ENCODE data around the gene LHX2. TPM values are rescaled to one million over a fixed set of nuclear protein-coding genes. Genes with fewer than 3 reads are reported as not detected.

LHX2 gene
- polyA plus RNA-seq, 1 experiment: 0.13 TPM

DNA sequence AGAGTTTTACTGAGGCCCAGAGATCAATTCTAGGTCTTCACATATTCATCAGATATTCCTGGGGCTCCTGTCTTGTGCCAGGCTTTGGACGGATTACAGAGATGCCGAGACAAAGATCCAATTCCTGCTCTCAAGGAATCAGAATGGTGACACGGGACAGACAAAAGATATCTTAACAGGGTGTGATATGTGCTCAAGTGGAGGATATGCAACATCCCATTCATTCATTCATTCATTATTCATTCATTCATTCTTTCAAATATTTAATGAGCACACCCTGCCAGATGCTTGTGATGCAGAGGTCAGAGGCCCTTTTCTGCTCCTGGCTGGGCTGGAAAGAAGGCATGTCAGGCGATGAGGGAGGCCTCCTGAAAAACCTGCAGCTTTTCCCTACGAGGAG lies 21.8 kb downstream of the LHX2 start:
- no peak for DNase-seq (ENCODE audit: low read depth)
- POLR2A ChIA-PET: no interaction called here
- Histone ChIP-seq H3K27me3 (ENCODE audit: control insufficient read depth, insufficient read depth, low read length) (peaks cover 4% of the 10 kb centered on the region), H3K36me3 (ENCODE audit: control insufficient read depth, insufficient read depth, low read length) (no peaks in the 10 kb centered on the region), H3K4me3 (ENCODE audit: low read depth, low read length) (no peak overlapping the region)
- TF ChIP-seq, protein P1, sequence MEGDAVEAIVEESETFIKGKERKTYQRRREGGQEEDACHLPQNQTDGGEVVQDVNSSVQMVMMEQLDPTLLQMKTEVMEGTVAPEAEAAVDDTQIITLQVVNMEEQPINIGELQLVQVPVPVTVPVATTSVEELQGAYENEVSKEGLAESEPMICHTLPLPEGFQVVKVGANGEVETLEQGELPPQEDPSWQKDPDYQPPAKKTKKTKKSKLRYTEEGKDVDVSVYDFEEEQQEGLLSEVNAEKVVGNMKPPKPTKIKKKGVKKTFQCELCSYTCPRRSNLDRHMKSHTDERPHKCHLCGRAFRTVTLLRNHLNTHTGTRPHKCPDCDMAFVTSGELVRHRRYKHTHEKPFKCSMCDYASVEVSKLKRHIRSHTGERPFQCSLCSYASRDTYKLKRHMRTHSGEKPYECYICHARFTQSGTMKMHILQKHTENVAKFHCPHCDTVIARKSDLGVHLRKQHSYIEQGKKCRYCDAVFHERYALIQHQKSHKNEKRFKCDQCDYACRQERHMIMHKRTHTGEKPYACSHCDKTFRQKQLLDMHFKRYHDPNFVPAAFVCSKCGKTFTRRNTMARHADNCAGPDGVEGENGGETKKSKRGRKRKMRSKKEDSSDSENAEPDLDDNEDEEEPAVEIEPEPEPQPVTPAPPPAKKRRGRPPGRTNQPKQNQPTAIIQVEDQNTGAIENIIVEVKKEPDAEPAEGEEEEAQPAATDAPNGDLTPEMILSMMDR (IDR thresholded peaks at IDR 0.05; ENCODE audit: insufficient read depth, low read depth, low read length): no peak
- CTCF ChIA-PET: no interaction called here

DNA sequence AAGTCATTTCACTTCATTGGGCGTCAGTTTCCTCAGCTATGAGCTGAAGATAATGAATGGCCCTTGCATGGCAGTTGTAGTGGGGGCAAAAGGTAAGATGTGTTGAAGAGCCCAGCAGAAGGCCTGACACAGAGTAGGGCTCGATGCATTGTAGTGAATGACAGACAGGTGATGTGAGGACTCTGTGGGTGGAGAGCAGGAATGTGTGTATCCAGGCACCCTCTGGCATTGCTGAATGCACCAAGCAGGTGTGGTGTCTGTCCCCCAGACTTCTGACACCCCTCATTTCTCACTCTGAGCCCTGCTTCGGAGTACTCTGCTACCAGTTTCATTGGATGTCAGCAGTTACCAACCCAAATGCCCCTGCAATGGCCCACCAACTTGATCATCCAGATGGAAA lies 22.4 kb downstream of the LHX2 start:
- POLR2A ChIA-PET: no interaction called here
- no peak for DNase-seq (ENCODE audit: low read depth)
- H3K4me3 ChIP-seq (ENCODE audit: low read depth, low read length): no peak overlapping the region
- CTCF ChIA-PET: no interaction called here
- no peaks in the 10 kb centered on the region for H3K36me3 ChIP-seq (ENCODE audit: control insufficient read depth, insufficient read depth, low read length)
- TF ChIP-seq, protein P1 (IDR thresholded peaks at IDR 0.05; ENCODE audit: insufficient read depth, low read depth, low read length): no peak
- H3K27me3 ChIP-seq (ENCODE audit: control insufficient read depth, insufficient read depth, low read length): peaks cover 4% of the 10 kb centered on the region

DNA sequence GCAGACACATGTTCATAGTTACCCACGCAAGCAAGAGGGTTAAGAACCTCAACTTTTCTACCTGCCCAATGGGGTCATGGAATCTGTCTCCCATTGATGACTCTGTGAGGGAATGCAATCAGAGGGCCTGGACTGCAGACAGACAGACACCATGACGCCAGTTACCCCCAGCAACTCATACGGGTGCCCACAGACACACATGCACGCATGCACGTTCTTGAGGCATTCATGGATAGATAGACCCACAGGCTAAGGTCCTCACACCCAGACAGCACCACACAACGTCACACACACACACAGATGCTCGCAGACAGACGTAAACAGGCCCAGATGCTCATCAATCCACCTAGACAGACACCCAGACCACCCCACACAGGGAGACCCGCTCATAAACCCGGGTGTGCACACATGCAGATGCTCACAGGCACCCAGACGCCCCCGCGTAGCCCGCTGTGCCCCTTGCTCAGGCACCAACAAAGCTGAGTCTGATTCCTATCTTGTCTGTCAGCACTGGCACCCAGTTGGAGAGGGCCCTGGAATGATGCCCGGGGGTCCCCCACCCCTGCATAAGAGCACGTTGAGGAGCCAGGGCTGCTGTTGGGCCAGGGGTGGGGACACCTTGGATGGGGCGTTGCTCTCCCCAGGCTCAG lies 23.6 kb downstream of the LHX2 start:
- ChIA-PET POLR2A (no interaction called here), CTCF (no interaction called here)
- no peak for DNase-seq (ENCODE audit: low read depth)
- Histone ChIP-seq H3K4me3 (ENCODE audit: low read depth, low read length) (no peak overlapping the region), H3K27me3 (ENCODE audit: control insufficient read depth, insufficient read depth, low read length) (peaks cover 7% of the 10 kb centered on the region), H3K36me3 (ENCODE audit: control insufficient read depth, insufficient read depth, low read length) (no peaks in the 10 kb centered on the region)
- TF ChIP-seq, protein P1 (IDR thresholded peaks at IDR 0.05; ENCODE audit: insufficient read depth, low read depth, low read length): no peak

DNA sequence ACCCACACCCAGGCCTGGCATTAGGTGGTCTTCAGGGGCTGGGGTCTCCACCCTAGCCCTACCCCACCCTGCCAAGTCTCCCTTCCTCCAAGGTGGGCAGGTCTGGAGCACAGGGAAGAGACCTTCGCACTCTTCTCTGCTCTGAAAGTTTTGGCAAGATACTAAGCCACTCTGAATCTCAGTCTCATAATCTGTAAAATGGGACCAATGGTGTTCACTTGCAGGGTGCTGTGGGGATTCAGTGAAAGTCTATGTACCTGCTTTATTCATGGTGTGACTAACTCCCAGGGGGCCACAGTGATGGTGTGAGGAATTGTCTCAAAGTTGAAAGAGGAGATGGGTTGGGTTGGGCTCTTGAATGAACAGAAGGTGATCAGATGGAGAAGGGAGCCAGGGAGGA lies 25.0 kb downstream of the LHX2 start:
- DNase-seq (ENCODE audit: low read depth): no peak
- H3K27me3 ChIP-seq (ENCODE audit: control insufficient read depth, insufficient read depth, low read length): peaks cover 7% of the 10 kb centered on the region
- TF ChIP-seq, protein P1 (IDR thresholded peaks at IDR 0.05; ENCODE audit: insufficient read depth, low read depth, low read length): no peak

DNA sequence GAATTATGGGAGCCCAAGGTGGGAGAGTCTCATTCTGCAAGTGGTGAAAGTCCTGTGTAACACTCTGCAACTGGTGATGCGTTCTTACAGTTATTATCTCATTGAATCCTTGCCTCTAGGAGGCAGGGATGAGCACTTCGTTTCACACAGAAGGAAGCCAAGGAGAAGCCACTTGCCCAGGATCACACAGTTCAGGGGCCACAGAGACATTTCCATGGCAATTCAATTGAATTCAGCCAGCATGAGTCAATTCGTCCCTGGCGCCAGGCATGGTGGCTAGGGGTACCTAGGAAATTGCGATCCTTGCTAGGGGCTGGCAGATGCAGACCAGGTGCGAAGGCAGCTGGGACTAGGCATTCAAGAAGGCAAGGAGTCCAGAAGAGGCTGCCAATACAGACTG lies 26.2 kb downstream of the LHX2 start:
- POLR2A ChIA-PET: interaction anchor here (0.8 kb wide), 1 partner anchor 27 kb away, joined by 5 read pairs; the partner anchor contains the start of gene LHX2
- H3K4me3 ChIP-seq (ENCODE audit: low read depth, low read length): no peak overlapping the region
- CTCF ChIA-PET: interaction anchor here (0.6 to 6.9 kb wide), 4 partner anchors 12 to 493 kb away, joined by 3 to 95 read pairs (median 3); no protein-coding TSS in a partner anchor
- no peak for DNase-seq (ENCODE audit: low read depth)
- TF ChIP-seq, protein P1 (IDR thresholded peaks at IDR 0.05; ENCODE audit: insufficient read depth, low read depth, low read length): peak; percentile 26; the same call in 1 of the 2 replicates
- H3K27me3 ChIP-seq (ENCODE audit: control insufficient read depth, insufficient read depth, low read length): peaks cover 11% of the 10 kb centered on the region
- H3K36me3 ChIP-seq (ENCODE audit: control insufficient read depth, insufficient read depth, low read length): no peaks in the 10 kb centered on the region

More for the DNA sequence above, 25.0 kb downstream of the LHX2 start:
- Histone ChIP-seq H3K4me3 (ENCODE audit: low read depth, low read length) (no peak overlapping the region), H3K36me3 (ENCODE audit: control insufficient read depth, insufficient read depth, low read length) (no peaks in the 10 kb centered on the region)
- ChIA-PET POLR2A (no interaction called here), CTCF (no interaction called here)
